ENCODE data around the gene DENND5A. TPM values are rescaled to one million over a fixed set of nuclear protein-coding genes. Genes with fewer than 3 reads are reported as not detected.
A peak's percentile ranks its signal among the peaks of the same experiment; 100 is the strongest.

The DENND5A gene
- total and polyA plus RNA-seq, 9 of the 15 experiments (the other 6 are each of a cell fraction or from before 2014, with no cell fraction given) = 11.7 to 130 (median 46.3) TPM

DNA sequence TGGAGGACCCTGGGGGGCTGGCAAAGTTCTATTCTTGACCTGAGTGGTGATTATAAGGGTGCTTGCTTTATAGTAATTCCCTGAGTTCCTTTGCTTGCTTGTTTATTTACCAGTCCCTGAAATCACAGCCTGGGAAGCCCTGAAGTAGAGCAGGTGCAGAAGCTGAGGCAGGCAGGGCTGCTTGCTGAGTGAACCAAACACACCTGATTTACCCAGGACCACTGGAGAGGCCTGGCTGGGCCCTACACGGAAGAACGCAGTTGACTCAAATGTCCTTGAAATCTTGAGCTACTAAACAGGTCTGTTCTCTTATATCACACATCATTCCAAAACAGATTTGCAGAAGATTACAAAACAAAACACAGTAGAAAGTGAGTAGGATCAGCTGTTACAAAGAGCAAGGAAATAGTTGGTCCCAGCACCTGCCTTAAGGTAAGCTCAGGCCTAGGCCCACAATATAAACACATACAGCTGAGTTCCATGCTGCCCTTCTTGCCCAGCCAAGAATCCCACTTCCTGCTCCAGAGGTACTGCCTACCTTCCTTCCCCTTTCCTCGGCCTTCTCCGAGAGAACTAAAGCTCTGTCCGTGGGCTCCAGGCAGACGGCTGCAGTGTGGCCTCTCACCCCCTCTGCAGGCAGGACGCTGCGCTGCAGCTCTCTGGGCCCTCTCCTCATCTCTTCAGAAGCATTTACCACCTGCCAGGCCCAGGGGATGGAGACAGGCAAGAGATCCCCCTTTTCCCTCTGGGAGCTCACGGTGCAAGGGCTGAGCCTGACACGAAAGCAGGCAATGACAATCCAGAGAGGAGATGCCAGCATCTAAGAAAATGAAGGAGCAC is 127.6 kb downstream of the DENND5A start (continued):
- TF ChIP-seq HDAC8 (tag; IDR thresholded peaks at IDR 0.05) (no peak), HDAC3 (IDR thresholded peaks at IDR 0.05; ENCODE audit: borderline replicate concordance, partially characterized antibody) (no peak), IRF2 (CRISPR knock-in tag; IDR thresholded peaks at IDR 0.05) (no peak), NRF1 (conservative IDR thresholded peaks at IDR 0.05 in 1 of 2, IDR thresholded peaks at IDR 0.05 in 1 of 2) (no peak), ERF (CRISPR knock-in tag; IDR thresholded peaks at IDR 0.05) (no peak), SP2 (IDR thresholded peaks at IDR 0.05; ENCODE audit: extremely low read depth, low read depth, low read length, poor library complexity, severe bottlenecking) (no peak), HSF4 (CRISPR knock-in tag; IDR thresholded peaks at IDR 0.05; ENCODE audit: borderline replicate concordance) (no peak), ZNF431 (CRISPR knock-in tag; IDR thresholded peaks at IDR 0.05) (no peak), JUN (IDR thresholded peaks at IDR 0.05; ENCODE audit: borderline replicate concordance, low read depth, low read length) (0 out of 2 replicates have a peak, but pooled peaks have one; percentile 34), JUN (CRISPR knock-in tag; IDR thresholded peaks at IDR 0.05; ENCODE audit: borderline replicate concordance) (no peak), GABPB1 (CRISPR knock-in tag; IDR thresholded peaks at IDR 0.05) (no peak)
- TF ChIP-seq, protein P1, sequence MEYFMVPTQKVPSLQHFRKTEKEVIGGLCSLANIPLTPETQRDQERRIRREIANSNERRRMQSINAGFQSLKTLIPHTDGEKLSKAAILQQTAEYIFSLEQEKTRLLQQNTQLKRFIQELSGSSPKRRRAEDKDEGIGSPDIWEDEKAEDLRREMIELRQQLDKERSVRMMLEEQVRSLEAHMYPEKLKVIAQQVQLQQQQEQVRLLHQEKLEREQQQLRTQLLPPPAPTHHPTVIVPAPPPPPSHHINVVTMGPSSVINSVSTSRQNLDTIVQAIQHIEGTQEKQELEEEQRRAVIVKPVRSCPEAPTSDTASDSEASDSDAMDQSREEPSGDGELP (CRISPR knock-in tag; IDR thresholded peaks at IDR 0.05; ENCODE audit: borderline replicate concordance) = peak; percentile 65; the same call in 1 of the 2 replicates
- TF ChIP-seq, protein P2, sequence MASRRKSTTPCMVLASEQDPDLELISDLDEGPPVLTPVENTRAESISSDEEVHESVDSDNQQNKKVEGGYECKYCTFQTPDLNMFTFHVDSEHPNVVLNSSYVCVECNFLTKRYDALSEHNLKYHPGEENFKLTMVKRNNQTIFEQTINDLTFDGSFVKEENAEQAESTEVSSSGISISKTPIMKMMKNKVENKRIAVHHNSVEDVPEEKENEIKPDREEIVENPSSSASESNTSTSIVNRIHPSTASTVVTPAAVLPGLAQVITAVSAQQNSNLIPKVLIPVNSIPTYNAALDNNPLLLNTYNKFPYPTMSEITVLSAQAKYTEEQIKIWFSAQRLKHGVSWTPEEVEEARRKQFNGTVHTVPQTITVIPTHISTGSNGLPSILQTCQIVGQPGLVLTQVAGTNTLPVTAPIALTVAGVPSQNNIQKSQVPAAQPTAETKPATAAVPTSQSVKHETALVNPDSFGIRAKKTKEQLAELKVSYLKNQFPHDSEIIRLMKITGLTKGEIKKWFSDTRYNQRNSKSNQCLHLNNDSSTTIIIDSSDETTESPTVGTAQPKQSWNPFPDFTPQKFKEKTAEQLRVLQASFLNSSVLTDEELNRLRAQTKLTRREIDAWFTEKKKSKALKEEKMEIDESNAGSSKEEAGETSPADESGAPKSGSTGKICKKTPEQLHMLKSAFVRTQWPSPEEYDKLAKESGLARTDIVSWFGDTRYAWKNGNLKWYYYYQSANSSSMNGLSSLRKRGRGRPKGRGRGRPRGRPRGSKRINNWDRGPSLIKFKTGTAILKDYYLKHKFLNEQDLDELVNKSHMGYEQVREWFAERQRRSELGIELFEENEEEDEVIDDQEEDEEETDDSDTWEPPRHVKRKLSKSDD (conservative IDR thresholded peaks at IDR 0.05; ENCODE audit: low read length) = no peak
- TF ChIP-seq, protein P3, sequence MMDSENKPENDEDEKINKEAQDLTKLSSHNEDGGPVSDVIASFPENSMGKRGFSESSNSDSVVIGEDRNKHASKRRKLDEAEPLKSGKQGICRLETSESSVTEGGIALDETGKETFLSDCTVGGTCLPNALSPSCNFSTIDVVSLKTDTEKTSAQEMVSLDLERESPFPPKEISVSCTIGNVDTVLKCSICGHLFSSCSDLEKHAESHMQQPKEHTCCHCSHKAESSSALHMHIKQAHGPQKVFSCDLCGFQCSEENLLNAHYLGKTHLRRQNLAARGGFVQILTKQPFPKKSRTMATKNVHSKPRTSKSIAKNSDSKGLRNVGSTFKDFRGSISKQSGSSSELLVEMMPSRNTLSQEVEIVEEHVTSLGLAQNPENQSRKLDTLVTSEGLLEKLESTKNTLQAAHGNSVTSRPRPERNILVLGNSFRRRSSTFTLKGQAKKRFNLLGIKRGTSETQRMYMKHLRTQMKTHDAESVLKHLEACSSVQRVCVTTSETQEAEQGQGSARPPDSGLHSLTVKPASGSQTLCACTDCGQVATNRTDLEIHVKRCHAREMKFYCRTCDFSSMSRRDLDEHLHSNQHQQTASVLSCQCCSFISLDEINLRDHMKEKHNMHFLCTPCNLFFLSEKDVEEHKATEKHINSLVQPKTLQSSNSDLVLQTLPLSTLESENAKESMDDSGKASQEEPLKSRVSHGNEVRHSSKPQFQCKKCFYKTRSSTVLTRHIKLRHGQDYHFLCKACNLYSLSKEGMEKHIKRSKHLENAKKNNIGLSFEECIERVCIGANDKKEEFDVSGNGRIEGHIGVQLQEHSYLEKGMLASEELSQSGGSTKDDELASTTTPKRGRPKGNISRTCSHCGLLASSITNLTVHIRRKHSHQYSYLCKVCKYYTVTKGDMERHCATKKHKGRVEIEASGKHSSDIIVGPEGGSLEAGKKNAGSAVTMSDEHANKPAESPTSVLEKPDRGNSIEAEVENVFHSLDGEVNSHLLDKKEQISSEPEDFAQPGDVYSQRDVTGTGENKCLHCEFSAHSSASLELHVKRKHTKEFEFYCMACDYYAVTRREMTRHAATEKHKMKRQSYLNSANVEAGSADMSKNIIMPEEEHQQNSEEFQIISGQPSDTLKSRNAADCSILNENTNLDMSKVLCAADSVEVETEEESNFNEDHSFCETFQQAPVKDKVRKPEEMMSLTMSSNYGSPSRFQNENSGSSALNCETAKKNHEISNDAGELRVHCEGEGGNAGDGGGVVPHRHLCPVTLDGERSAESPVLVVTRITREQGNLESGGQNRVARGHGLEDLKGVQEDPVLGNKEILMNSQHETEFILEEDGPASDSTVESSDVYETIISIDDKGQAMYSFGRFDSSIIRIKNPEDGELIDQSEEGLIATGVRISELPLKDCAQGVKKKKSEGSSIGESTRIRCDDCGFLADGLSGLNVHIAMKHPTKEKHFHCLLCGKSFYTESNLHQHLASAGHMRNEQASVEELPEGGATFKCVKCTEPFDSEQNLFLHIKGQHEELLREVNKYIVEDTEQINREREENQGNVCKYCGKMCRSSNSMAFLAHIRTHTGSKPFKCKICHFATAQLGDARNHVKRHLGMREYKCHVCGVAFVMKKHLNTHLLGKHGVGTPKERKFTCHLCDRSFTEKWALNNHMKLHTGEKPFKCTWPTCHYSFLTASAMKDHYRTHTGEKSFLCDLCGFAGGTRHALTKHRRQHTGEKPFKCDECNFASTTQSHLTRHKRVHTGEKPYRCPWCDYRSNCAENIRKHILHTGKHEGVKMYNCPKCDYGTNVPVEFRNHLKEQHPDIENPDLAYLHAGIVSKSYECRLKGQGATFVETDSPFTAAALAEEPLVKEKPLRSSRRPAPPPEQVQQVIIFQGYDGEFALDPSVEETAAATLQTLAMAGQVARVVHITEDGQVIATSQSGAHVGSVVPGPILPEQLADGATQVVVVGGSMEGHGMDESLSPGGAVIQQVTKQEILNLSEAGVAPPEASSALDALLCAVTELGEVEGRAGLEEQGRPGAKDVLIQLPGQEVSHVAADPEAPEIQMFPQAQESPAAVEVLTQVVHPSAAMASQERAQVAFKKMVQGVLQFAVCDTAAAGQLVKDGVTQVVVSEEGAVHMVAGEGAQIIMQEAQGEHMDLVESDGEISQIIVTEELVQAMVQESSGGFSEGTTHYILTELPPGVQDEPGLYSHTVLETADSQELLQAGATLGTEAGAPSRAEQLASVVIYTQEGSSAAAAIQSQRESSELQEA (IDR thresholded peaks at IDR 0.05; ENCODE audit: low read depth) = no peak
